ENCODE results near the gene MED31.
"Not testable (repeated sequence)": the region's sequence is repeated elsewhere in the genome, so short reads cannot be mapped to it uniquely, and the experiment has no call there.

Gene MED31

GRCh38 chr17:6668219-6668618, 16.8 kb upstream of the MED31 start:
- POLR2A ChIA-PET = no interaction called here
- no peak for TF ChIP-seq CTCF (IDR thresholded peaks at IDR 0.05; ENCODE audit: control extremely low read depth, extremely low read depth, low read depth, missing control alignments)
- CTCF ChIA-PET = interaction anchor here (1.1 kb wide), 1 partner anchor 243 kb away, joined by 3 read pairs; no protein-coding TSS in a partner anchor
- DNase-seq (ENCODE audit: extremely low spot score) = no peak

GRCh38 chr17:6667516-6667915, 16.1 kb upstream of the MED31 start:
- POLR2A ChIA-PET = no interaction called here
- TF ChIP-seq CTCF (IDR thresholded peaks at IDR 0.05; ENCODE audit: control extremely low read depth, extremely low read depth, low read depth, missing control alignments) = no peak
- DNase-seq (ENCODE audit: extremely low spot score) = peak; percentile 4
- CTCF ChIA-PET = interaction anchor here (1.2 to 2.4 kb wide), 3 partner anchors 10 to 198 kb away, joined by 3 to 26 read pairs (median 15); no protein-coding TSS in a partner anchor

GRCh38 chr17:6666557-6666956, 15.2 kb upstream of the MED31 start:
- ChIA-PET CTCF (interaction anchor here (0.6 to 2.6 kb wide), 23 partner anchors 9 to 359 kb away, joined by 3 to 26 read pairs (median 4); no protein-coding TSS in a partner anchor), POLR2A (no interaction called here)
- DNase-seq (ENCODE audit: extremely low spot score) = no peak
- TF ChIP-seq CTCF (IDR thresholded peaks at IDR 0.05; ENCODE audit: control extremely low read depth, extremely low read depth, low read depth, missing control alignments) = no peak

DNA sequence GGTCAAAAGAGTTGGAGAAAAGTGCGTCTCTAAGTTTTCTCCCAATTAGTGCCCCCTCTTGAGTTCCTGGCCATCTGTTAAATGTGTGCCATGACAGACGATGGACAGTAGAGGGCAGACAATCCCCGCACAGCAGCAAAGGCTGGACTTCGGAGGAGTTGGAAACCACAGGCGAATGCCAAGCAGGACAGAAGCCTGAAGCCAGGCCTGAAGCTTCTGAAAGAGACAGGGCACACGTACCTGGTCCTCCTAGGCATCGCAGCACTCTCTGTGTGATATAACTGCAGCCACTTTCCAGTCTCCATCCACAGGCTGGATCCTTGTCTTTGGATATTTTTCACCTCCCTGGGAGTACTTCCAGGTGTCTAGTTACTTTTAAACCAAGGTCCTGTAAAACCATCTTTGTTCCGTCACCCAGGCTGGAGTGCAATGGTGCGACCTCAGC, 14.7 kb upstream of the MED31 start:
- DNase-seq (ENCODE audit: extremely low spot score) = peak; percentile 79
- CTCF ChIA-PET = interaction anchor here (0.7 to 2.6 kb wide), 22 partner anchors 9 to 359 kb away, joined by 3 to 26 read pairs (median 4); no protein-coding TSS in a partner anchor
- peak; percentile 97 for TF ChIP-seq CTCF (IDR thresholded peaks at IDR 0.05; ENCODE audit: control extremely low read depth, extremely low read depth, low read depth, missing control alignments)
- POLR2A ChIA-PET = no interaction called here

DNA sequence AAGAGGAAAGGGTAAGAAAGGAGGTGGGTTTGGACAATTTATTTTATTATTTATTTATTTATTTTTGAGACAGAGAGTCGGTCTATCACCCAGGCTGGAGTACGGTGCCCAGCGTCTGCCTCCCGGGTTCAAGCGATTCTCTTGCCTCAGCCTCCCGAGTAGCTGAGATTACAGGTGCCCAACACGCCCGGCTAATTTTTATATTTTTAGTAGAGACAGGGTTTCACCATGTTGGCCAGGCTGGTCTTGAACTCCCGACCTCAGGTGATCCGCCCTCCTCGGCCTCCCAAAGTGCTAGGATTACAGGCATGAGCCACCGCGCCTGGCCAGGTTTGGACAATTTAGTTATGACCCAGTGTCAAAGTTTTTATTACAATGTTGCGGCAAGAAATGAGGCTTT, 11.8 kb upstream of the MED31 start:
- DNase-seq (ENCODE audit: extremely low spot score); POLR2A ChIA-PET: not testable (repeated sequence)
- CTCF ChIA-PET = interaction anchor here (1.5 to 1.6 kb wide), 2 partner anchors 14 to 180 kb away, joined by 3 to 6 read pairs; no protein-coding TSS in a partner anchor

DNA sequence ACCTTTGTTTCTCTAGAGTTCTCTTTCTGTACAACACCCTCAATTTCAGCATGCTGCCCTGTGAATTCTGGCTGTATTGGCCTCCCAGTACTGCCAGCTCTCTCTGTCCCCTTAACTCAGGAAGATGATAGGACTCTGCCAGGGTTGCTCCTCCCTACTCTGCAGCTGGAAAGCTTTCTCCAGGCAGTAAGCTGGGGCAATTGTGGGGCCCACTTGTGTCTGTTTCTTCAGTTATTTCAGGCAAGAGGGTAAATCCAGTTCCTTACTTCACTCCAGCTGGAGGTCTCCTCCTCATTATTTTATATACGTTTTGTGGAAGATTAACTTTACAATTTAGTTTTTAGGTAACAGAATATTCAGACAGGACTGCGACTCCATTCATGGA, 10.1 kb upstream of the MED31 start:
- DNase-seq (ENCODE audit: extremely low spot score) = peak; percentile 11
- POLR2A ChIA-PET = no interaction called here

More for the DNA sequence above, 10.1 kb upstream of the MED31 start:
- TF ChIP-seq CTCF (IDR thresholded peaks at IDR 0.05; ENCODE audit: control extremely low read depth, extremely low read depth, low read depth, missing control alignments) = no peak
- CTCF ChIA-PET = interaction anchor here (0.7 to 2.3 kb wide), 5 partner anchors 9 to 343 kb away, joined by 3 to 6 read pairs (median 3); no protein-coding TSS in a partner anchor

Measured in GM10248 (cell line).